ENCODE results near the gene MSANTD4.

DNA sequence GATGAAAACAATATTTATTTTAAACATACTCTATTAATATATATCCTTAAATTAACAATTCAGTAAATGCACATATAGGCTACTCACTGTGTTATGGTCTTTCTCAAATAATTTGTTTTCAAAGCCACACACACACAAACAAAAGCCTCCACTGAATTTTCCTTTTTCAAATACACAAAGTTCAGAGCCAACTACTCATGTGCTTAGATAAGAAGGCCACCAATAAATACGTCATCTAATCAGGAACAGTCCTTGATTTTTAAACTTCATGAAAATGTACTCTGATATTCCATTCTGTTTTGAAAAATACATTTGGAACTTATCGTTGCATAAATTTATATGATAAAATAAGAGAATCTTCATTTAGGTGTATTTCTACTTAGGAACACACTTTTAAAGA lies 29.1 kb upstream of the MSANTD4 start:
- TF ChIP-seq EZH2 (IDR thresholded peaks at IDR 0.05; ENCODE audit: insufficient read depth, poor library complexity, severe bottlenecking) (no peak), EZH2phosphoT487 (IDR thresholded peaks at IDR 0.05; ENCODE audit: insufficient read depth, low read depth) (no peak)

All from GM23248 (cell line).